Measurements from ENCODE around the gene CST7.
"Not testable (repeated sequence)": the region's sequence is repeated elsewhere in the genome, so short reads cannot be mapped to it uniquely, and the experiment has no call there.

Gene CST7

DNA sequence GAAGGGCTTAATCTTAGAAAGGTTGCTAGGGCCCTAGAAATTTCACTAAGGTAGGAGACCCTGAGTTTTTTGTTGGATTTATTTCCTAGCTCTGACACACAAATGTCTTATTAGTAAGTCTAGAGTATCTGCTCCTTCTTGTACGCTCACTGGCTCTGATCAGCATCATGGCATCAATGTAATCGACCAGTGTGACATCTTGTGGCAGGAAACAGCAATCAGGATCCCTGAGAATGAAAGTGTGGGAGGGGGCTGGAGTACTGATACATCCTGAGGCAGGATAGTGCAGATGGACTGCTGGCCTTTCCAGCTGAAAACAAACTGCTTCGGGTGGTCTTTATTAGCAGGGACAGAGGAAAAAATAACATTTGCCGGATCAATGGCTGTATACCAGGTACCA, 10.0 kb upstream of the CST7 start:
- no peaks in the 10 kb centered on the region for H3K9me2 ChIP-seq (replicated peaks; ENCODE audit: control insufficient read depth, low read length)
- TF ChIP-seq, protein P1, sequence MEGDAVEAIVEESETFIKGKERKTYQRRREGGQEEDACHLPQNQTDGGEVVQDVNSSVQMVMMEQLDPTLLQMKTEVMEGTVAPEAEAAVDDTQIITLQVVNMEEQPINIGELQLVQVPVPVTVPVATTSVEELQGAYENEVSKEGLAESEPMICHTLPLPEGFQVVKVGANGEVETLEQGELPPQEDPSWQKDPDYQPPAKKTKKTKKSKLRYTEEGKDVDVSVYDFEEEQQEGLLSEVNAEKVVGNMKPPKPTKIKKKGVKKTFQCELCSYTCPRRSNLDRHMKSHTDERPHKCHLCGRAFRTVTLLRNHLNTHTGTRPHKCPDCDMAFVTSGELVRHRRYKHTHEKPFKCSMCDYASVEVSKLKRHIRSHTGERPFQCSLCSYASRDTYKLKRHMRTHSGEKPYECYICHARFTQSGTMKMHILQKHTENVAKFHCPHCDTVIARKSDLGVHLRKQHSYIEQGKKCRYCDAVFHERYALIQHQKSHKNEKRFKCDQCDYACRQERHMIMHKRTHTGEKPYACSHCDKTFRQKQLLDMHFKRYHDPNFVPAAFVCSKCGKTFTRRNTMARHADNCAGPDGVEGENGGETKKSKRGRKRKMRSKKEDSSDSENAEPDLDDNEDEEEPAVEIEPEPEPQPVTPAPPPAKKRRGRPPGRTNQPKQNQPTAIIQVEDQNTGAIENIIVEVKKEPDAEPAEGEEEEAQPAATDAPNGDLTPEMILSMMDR (IDR thresholded peaks at IDR 0.05; ENCODE audit: low read depth, low read length, poor library complexity, severe bottlenecking), result no peak
- TF ChIP-seq EZH2phosphoT487 (IDR thresholded peaks at IDR 0.05; ENCODE audit: borderline replicate concordance, low read length), result no peak
- no peak overlapping the region for H3K4me2 ChIP-seq (ENCODE audit: low read length)
- no peak overlapping the region for H3K27ac ChIP-seq (ENCODE audit: low read depth, low read length)
- H3K4me1 ChIP-seq (ENCODE audit: control insufficient read depth, low read length), result no peaks in the 10 kb centered on the region
- H3K9me3 ChIP-seq (ENCODE audit: control insufficient read depth, insufficient read depth, low read length), result no peaks in the 10 kb centered on the region
- H3F3A ChIP-seq (ENCODE audit: control insufficient read depth, insufficient read depth), result no peaks in the 10 kb centered on the region
- no peak overlapping the region for H3K4me3 ChIP-seq (ENCODE audit: low read length)
- H3K27me3 ChIP-seq (ENCODE audit: control insufficient read depth, low read length), result no peaks in the 10 kb centered on the region
- no peaks in the 10 kb centered on the region for H3K79me2 ChIP-seq (ENCODE audit: control insufficient read depth, low read length)
- H4K20me1 ChIP-seq (ENCODE audit: control insufficient read depth, insufficient read depth, low read depth, low read length), result no peaks in the 10 kb centered on the region
- no peaks in the 10 kb centered on the region for H3K36me3 ChIP-seq (ENCODE audit: control insufficient read depth, low read length)

DNA sequence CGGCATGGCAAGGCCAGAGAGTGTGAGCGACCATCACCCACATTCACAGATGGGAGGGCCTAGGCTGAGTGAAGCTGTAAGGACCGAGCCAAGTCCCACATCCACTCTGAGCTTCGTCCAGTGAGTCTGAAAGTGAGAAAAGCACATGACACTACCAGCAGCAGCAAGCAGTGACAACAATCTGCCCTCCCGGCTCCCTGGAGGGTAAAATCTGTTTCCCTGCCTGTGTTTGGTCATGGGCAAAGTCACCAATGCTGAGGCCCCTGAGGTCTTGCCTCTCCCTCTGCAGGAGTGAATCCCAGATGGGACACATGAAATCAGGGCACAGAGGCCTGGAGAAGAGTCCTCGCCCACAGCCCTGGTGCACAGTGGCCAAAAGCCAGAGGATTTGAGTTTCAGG, 6.4 kb upstream of the CST7 start:
- Histone ChIP-seq H3K9me2 (replicated peaks; ENCODE audit: control insufficient read depth, low read length) (no peaks in the 10 kb centered on the region), H3K4me2 (ENCODE audit: low read length) (no peak overlapping the region), H3F3A (ENCODE audit: control insufficient read depth, insufficient read depth) (no peaks in the 10 kb centered on the region), H3K4me1 (ENCODE audit: control insufficient read depth, low read length) (no peaks in the 10 kb centered on the region), H3K27ac (ENCODE audit: low read depth, low read length) (no peak overlapping the region), H3K4me3 (ENCODE audit: low read length) (no peak overlapping the region), H4K20me1 (ENCODE audit: control insufficient read depth, insufficient read depth, low read depth, low read length) (no peaks in the 10 kb centered on the region), H3K79me2 (ENCODE audit: control insufficient read depth, low read length) (no peaks in the 10 kb centered on the region), H3K36me3 (ENCODE audit: control insufficient read depth, low read length) (no peaks in the 10 kb centered on the region), H3K9me3 (ENCODE audit: control insufficient read depth, insufficient read depth, low read length) (no peaks in the 10 kb centered on the region), H3K27me3 (ENCODE audit: control insufficient read depth, low read length) (no peaks in the 10 kb centered on the region)
- TF ChIP-seq, protein P1 (IDR thresholded peaks at IDR 0.05; ENCODE audit: low read depth, low read length, poor library complexity, severe bottlenecking), result no peak
- TF ChIP-seq EZH2phosphoT487 (IDR thresholded peaks at IDR 0.05; ENCODE audit: borderline replicate concordance, low read length), result no peak

DNA sequence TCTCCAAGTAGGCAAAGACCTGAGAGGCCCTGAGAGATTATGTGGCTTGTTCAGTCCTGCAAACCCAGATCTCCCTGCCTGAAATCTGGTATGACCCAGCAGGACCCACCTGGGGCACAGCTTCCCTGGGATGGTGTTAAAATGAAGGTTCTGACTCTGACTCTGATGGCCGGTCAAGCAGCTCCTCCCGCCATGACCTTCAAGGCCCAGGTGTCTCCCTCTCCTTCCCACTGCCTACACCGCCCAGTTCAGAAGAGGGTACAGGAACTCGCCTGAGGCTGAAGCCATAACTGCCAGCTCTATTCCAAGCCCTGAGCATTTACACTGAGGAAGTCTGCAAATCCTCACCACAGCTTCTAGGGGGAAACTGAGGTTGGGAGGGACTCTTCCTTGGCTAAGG, 5.9 kb upstream of the CST7 start:
- no peak overlapping the region for H3K4me3 ChIP-seq (ENCODE audit: low read length)
- H3K9me2 ChIP-seq (replicated peaks; ENCODE audit: control insufficient read depth, low read length), result no peaks in the 10 kb centered on the region
- no peaks in the 10 kb centered on the region for H3K36me3 ChIP-seq (ENCODE audit: control insufficient read depth, low read length)
- no peaks in the 10 kb centered on the region for H3K79me2 ChIP-seq (ENCODE audit: control insufficient read depth, low read length)
- H3K4me2 ChIP-seq (ENCODE audit: low read length), result no peak overlapping the region
- no peak overlapping the region for H3K27ac ChIP-seq (ENCODE audit: low read depth, low read length)
- H4K20me1 ChIP-seq (ENCODE audit: control insufficient read depth, insufficient read depth, low read depth, low read length), result no peaks in the 10 kb centered on the region
- no peaks in the 10 kb centered on the region for H3K4me1 ChIP-seq (ENCODE audit: control insufficient read depth, low read length)
- H3K27me3 ChIP-seq (ENCODE audit: control insufficient read depth, low read length), result no peaks in the 10 kb centered on the region
- no peaks in the 10 kb centered on the region for H3K9me3 ChIP-seq (ENCODE audit: control insufficient read depth, insufficient read depth, low read length)
- TF ChIP-seq, protein P1 (IDR thresholded peaks at IDR 0.05; ENCODE audit: low read depth, low read length, poor library complexity, severe bottlenecking), result no peak
- no peak for TF ChIP-seq EZH2phosphoT487 (IDR thresholded peaks at IDR 0.05; ENCODE audit: borderline replicate concordance, low read length)
- H3F3A ChIP-seq (ENCODE audit: control insufficient read depth, insufficient read depth), result no peaks in the 10 kb centered on the region

DNA sequence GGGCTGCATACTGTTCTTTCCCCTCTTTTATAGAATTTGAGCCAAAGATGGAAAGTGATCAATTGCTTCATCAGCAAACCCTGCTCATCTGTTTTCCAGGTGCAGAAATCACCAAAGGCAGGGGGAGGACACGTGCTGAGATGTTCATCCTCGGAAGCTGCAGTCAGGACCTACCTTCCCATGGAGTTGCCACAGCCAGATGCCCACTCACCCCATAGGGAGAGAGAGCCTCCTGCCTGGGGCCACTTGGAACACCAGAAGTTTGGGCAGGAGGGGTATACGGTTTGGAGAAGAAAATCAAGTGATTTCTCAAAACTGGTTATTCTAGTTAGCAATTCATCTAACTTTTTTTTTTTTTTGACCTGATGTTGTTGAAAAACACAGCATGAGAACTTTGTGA, 5.3 kb upstream of the CST7 start:
- no peaks in the 10 kb centered on the region for H3K4me1 ChIP-seq (ENCODE audit: control insufficient read depth, low read length)
- no peak for TF ChIP-seq EZH2phosphoT487 (IDR thresholded peaks at IDR 0.05; ENCODE audit: borderline replicate concordance, low read length)
- TF ChIP-seq, protein P1 (IDR thresholded peaks at IDR 0.05; ENCODE audit: low read depth, low read length, poor library complexity, severe bottlenecking), result no peak
- H3K9me3 ChIP-seq (ENCODE audit: control insufficient read depth, insufficient read depth, low read length), result no peaks in the 10 kb centered on the region
- no peak overlapping the region for H3K4me3 ChIP-seq (ENCODE audit: low read length)
- no peaks in the 10 kb centered on the region for H3K79me2 ChIP-seq (ENCODE audit: control insufficient read depth, low read length)
- no peaks in the 10 kb centered on the region for H3K36me3 ChIP-seq (ENCODE audit: control insufficient read depth, low read length)
- no peaks in the 10 kb centered on the region for H3K9me2 ChIP-seq (replicated peaks; ENCODE audit: control insufficient read depth, low read length)
- no peaks in the 10 kb centered on the region for H3F3A ChIP-seq (ENCODE audit: control insufficient read depth, insufficient read depth)
- H3K27ac ChIP-seq (ENCODE audit: low read depth, low read length), result no peak overlapping the region
- H3K4me2 ChIP-seq (ENCODE audit: low read length), result no peak overlapping the region
- no peaks in the 10 kb centered on the region for H4K20me1 ChIP-seq (ENCODE audit: control insufficient read depth, insufficient read depth, low read depth, low read length)
- no peaks in the 10 kb centered on the region for H3K27me3 ChIP-seq (ENCODE audit: control insufficient read depth, low read length)

DNA sequence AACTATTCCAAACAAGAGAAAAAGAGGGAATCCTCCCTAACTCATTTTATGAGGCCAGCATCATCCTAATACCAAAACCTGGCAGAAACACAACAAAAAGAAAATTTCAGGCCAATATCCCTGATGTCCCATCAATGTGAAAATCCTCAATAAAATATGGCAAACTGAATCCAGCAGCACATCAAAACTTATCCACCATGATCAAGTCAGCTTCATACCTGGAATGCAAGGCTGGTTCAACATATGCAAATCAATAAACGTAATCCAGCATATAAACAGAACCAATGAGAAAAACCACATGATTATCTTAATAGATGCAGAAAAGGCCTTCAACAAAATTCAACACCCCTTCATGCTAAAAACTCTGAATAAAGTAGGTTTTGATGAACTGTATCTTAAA, 2.7 kb upstream of the CST7 start:
- H3K36me3 ChIP-seq (ENCODE audit: control insufficient read depth, low read length); H4K20me1 ChIP-seq (ENCODE audit: control insufficient read depth, insufficient read depth, low read depth, low read length); H3K4me3 ChIP-seq (ENCODE audit: low read length); H3K4me1 ChIP-seq (ENCODE audit: control insufficient read depth, low read length); H3K79me2 ChIP-seq (ENCODE audit: control insufficient read depth, low read length); H3F3A ChIP-seq (ENCODE audit: control insufficient read depth, insufficient read depth); H3K27me3 ChIP-seq (ENCODE audit: control insufficient read depth, low read length); H3K9me3 ChIP-seq (ENCODE audit: control insufficient read depth, insufficient read depth, low read length); H3K4me2 ChIP-seq (ENCODE audit: low read length); H3K27ac ChIP-seq (ENCODE audit: low read depth, low read length); H3K9me2 ChIP-seq (replicated peaks; ENCODE audit: control insufficient read depth, low read length): not testable (repeated sequence)
